Immature natural killer cell (primary cell): ENCODE results near the gene FUNDC2. TPM values are rescaled to one million over a fixed set of nuclear protein-coding genes. Genes with fewer than 3 reads are reported as not detected.
A peak's percentile ranks its signal among the peaks of the same experiment; 100 is the strongest.

Experiments
- DNase-seq, 3 donors: peaks; one replicate each; pipeline ENCODE4 v3.0.0; 2022; ENCODE audit warnings: mixed read lengths in 1 of 3
- H3K27ac Mint-ChIP-seq, 6 donors: one replicate each; pipeline ENCODE4 v1.8.0; 2020; ENCODE audit warnings: mixed read lengths in 6 of 6, mild to moderate bottlenecking in 5 of 6, inconsistent platforms in 4 of 6, moderate library complexity in 3 of 6
- H3K27me3 Mint-ChIP-seq, 3 donors: one replicate each; pipeline ENCODE4 v1.8.0; 2020 to 2021; ENCODE audit warnings: low read depth in 3 of 3, mild to moderate bottlenecking in 3 of 3, mixed read lengths in 3 of 3, moderate library complexity in 3 of 3, inconsistent platforms in 1 of 3
- H3K36me3 Mint-ChIP-seq, 3 donors: one replicate each; pipeline ENCODE4 v1.8.0; 2020; ENCODE audit warnings: mixed read lengths in 3 of 3, inconsistent platforms in 2 of 3, mild to moderate bottlenecking in 2 of 3
- H3K4me1 Mint-ChIP-seq, 2 donors: one replicate each; pipeline ENCODE4 v1.8.0; 2020; ENCODE audit warnings: inconsistent platforms in 2 of 2, mild to moderate bottlenecking in 2 of 2, mixed read lengths in 2 of 2, moderate library complexity in 1 of 2
- H3K4me3 Mint-ChIP-seq, 5 donors: one replicate each; pipeline ENCODE4 v1.8.0; 2020; ENCODE audit warnings: mild to moderate bottlenecking in 5 of 5, mixed read lengths in 5 of 5, inconsistent platforms in 3 of 5, moderate library complexity in 3 of 5
- H3K9me3 Mint-ChIP-seq, 6 donors: one replicate each; pipeline ENCODE4 v1.8.0; 2020; ENCODE audit warnings: mild to moderate bottlenecking in 6 of 6, mixed read lengths in 6 of 6, inconsistent platforms in 4 of 6, moderate library complexity in 3 of 6
- polyA plus RNA-seq, 3 donors: library from polyadenylated mRNA; unstranded; fragments of 300-500 nt; fragmentation: Illumina TruSeq; gene quantifications; one replicate each; pipeline ENCODE4 v1.2.3, GENCODE V29; 2021

FUNDC2 gene
- polyA plus RNA-seq, 3 donors from 2014 or later, result 182 to 241 (median 234) TPM

DNA sequence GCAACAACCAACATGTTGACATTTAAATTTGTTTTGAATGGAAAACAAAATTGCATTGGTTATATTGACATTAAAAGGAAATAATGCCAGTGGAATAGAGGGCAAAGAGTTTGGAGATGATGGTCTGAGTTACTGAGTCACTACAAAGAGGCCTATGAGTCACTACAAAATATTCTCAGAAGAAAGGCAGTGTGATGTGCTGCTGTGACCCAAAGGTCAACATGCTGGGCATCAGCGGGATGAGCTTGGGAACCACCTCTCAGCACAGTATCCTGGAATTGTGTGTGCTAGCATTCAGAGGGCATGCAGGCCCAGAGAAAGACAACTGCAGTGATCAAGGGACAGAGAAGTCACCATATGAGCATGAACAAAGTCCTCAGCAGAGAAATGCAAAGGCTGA lies 41.5 kb downstream of the FUNDC2 start:
- Mint-ChIP-seq H3K27ac (peak overlapping the region in 1 of 6 donors; percentile 44), H3K4me3 (peak overlapping the region in 1 of 5 donors; percentile 14), H3K9me3 (no peaks in the 10 kb centered on the region), H3K36me3 (no peaks in the 10 kb centered on the region), H3K27me3 (peaks cover 0 to 12% (median 0%) of the 10 kb centered on the region in 3 donors), H3K4me1 (peaks cover 28 to 31% of the 10 kb centered on the region in 2 donors)
- no peak for DNase-seq

DNA sequence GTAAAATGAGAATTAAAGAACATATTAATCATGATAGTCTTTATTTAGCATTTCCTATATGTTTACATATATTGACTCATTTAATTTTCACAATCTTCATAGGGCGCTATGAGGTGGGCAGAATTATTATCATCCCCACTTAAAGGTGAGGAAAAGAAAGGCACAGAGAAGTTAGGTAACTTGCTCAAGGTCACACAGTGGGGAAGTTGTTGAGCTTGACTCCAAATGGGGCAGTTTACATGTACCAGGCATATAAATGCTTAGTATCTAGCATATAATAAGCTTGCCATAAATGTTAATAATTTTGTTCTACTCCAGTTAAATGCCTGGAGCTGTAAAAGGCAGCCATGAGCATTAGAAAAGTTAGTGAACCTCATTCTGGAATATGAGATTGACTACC lies 42.8 kb downstream of the FUNDC2 start:
- H3K4me1 Mint-ChIP-seq, result peaks cover 36 to 38% of the 10 kb centered on the region in 2 donors
- DNase-seq, result no peak
- peaks cover 3 to 6% (median 6%) of the 10 kb centered on the region in 3 donors for H3K36me3 Mint-ChIP-seq
- H3K27ac Mint-ChIP-seq, result peak overlapping the region in 2 of 6 donors; percentile 30 to 95
- H3K27me3 Mint-ChIP-seq, result peaks cover 0 to 12% (median 3%) of the 10 kb centered on the region in 3 donors
- peak overlapping the region in 4 of 5 donors; percentile 75 to 83 (median 78) for H3K4me3 Mint-ChIP-seq
- H3K9me3 Mint-ChIP-seq, result no peaks in the 10 kb centered on the region

DNA sequence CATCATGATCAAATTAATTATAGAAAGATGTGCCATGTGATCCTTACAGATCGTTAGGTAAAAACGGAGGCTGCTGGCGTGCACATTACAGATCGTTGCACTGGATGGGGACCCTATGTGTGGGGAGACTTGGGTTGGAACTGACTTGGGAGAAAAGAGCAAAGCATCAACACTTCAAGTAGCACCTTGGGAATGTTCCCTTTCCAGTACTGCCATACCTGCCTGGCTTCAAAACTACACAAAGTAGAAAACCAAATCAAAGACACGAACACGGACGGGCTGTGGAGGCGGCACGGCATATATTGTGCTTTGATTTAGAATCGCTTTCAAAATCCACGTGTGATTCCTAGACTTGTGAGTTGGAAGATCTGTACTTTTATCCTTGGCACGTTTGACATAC lies 43.4 kb downstream of the FUNDC2 start:
- Mint-ChIP-seq H3K36me3 (peaks cover 3 to 6% (median 6%) of the 10 kb centered on the region in 3 donors), H3K27me3 (peaks cover 0 to 12% (median 3%) of the 10 kb centered on the region in 3 donors), H3K9me3 (no peaks in the 10 kb centered on the region), H3K4me3 (peak overlapping the region; percentile 75 to 87 (median 79)), H3K4me1 (peaks cover 36 to 39% of the 10 kb centered on the region in 2 donors), H3K27ac (peak overlapping the region; percentile 90 to 95 (median 93))
- DNase-seq, result peak in 1 of 3 donors; percentile 4

DNA sequence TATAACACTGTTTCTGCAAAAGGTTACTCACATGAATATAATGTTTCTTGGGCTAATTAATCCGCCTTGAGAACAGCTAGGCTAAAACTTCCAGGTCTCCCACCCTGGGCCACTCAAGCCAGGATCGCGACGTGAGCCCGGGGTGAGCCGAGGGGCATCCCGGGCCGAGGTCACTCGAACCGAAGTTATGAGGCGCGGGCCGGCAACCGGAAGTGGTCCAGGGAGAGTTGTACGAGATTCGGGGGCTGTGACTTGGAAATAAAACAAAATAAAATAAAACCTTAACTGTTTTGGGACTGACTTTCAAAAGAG lies 44.0 kb downstream of the FUNDC2 start:
- Mint-ChIP-seq H3K9me3 (no peaks in the 10 kb centered on the region), H3K4me1 (peaks cover 37 to 45% of the 10 kb centered on the region in 2 donors), H3K4me3 (peak overlapping the region; percentile 75 to 87 (median 79)), H3K36me3 (peaks cover 6 to 8% (median 6%) of the 10 kb centered on the region in 3 donors), H3K27ac (peak overlapping the region; percentile 90 to 95 (median 93)), H3K27me3 (peaks cover 0 to 12% (median 3%) of the 10 kb centered on the region in 3 donors)
- DNase-seq, result no peak

DNA sequence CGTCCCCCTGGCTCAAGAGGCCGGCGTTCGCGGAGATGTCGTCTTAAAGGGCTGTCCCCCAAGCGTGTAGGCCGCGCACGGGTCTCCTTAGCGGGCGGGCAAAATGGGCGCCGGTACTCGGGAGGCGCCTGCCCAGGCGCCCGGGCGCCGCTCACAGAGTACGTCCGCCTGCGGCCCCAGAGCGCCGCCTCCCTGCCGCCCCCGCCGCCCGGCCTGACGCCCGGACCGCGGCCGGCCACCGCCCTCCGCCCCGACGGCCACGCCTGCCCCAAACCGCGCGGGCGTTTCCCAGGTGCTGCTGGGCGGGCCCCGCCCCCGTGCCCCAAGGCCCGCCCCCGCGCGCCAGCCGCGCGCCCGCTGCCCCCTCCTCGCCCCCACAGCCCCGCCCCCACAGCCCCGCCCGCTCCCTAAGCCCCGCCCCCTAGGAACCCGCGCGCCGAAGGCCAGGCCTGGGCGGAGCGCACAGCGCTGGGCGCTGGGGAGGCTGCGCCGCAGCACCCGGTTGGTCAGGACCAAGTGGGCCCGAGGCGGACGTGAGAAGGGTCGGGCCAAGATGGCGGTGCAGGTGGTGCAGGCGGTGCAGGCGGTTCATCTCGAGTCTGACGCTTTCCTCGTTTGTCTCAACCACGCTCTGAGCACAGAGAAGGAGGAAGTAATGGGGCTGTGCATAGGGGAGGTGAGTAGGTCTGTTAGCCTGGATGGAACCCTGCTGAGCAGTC lies 44.5 kb downstream of the FUNDC2 start, which contains the start of the genes BRCC3, CMC4 and MTCP1:
Gene BRCC3, plus strand, starts transcription at position 534 of the 719 bp plus-strand sequence. Its CDS starts 20 bp downstream, at position 554.
Gene CMC4, minus strand, starts transcription at position 162 of the 719 bp plus-strand sequence. CDS start 7,113 bp downstream, outside the sequence.
Gene MTCP1, minus strand, starts transcription at position 162 of the 719 bp plus-strand sequence. CDS start 5,126 bp downstream, outside the sequence.
- Mint-ChIP-seq H3K4me3 (peak within 1 kb of the TSS; percentile 86 to 90 (median 87)), H3K36me3 (peaks cover 6 to 8% (median 6%) of the 10 kb centered on the region in 3 donors), H3K27ac (peak within 1 kb of the TSS; percentile 90 to 95 (median 93)), H3K9me3 (no peaks in the 10 kb centered on the region), H3K4me1 (peaks cover 36 to 46% of the 10 kb centered on the region in 2 donors), H3K27me3 (peaks cover 1 to 12% (median 3%) of the 10 kb centered on the region in 3 donors)
- peak; percentile 81 to 86 (median 85) for DNase-seq

DNA sequence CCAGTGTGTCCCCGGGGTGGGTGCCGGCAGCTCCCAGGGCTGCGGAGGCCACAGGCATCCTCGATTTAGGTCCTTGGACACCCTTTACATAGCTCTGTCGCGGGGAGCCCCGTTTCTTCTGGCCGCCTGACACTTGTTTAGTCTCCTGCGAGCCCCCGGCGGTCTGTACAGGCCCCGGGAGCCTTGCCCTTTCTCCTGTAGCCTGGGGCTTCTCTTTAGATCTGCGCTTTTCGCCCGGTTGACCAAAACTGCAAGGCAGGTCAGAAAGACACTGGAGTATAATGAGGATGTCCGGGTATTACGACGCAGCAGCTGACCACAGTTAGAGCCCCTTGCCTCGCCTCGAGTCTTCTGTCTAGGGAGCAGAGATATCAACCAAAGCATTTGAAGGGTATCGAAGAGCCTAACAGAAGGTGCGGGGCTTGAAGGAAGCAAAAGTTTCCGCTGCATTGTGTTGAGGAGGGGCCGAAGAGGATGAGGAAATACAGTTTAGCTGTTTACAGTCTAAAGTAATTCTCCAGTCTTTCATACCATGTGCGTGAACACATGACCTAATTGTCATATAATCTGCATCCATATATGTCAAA lies 45.1 kb downstream of the FUNDC2 start:
- Mint-ChIP-seq H3K4me1 (peaks cover 36 to 46% of the 10 kb centered on the region in 2 donors), H3K4me3 (peak overlapping the region; percentile 86 to 90 (median 87)), H3K9me3 (no peaks in the 10 kb centered on the region), H3K27ac (peak overlapping the region; percentile 86 to 95 (median 92)), H3K27me3 (peaks cover 1 to 12% (median 3%) of the 10 kb centered on the region in 3 donors), H3K36me3 (peaks cover 6 to 8% (median 6%) of the 10 kb centered on the region in 3 donors)
- DNase-seq, result no peak

DNA sequence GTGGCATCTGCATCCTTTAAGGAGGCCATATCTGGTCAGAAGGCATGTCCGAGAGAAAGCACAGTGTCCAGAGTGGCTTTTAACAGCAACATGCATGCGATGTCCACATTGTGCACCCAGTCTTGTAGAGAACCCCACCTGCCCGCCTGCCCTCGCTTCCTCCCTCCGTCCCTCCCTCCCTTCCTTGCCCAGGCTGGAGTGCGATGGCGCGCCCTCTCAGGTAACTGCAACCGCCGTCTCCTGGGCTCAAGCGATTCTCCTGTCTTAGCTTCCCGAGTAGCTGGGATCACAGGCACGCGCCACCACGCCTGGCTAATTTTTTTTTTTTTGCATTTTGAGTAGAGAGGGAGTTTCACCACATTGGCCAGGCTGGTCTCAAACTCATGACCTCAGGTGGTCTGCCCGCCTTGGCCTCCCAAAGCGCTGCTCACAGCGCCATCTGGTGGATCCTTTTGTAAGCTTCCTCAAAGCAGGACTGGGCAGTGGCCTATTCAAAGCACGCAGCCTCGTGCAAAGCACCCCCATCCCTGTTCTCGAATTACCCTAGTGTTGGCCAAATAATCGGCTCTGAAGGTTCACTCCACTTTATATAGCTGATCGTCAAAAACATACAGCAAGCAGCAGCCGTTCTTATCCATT lies 59.7 kb downstream of the FUNDC2 start:
- Mint-ChIP-seq H3K9me3 (no peaks in the 10 kb centered on the region), H3K36me3 (no peaks in the 10 kb centered on the region), H3K27ac (no peak overlapping the region), H3K4me1 (no peaks in the 10 kb centered on the region), H3K4me3 (no peak overlapping the region), H3K27me3 (peaks cover 0 to 4% (median 0%) of the 10 kb centered on the region in 3 donors)
- peak; percentile 24 to 45 (median 30) for DNase-seq

DNA sequence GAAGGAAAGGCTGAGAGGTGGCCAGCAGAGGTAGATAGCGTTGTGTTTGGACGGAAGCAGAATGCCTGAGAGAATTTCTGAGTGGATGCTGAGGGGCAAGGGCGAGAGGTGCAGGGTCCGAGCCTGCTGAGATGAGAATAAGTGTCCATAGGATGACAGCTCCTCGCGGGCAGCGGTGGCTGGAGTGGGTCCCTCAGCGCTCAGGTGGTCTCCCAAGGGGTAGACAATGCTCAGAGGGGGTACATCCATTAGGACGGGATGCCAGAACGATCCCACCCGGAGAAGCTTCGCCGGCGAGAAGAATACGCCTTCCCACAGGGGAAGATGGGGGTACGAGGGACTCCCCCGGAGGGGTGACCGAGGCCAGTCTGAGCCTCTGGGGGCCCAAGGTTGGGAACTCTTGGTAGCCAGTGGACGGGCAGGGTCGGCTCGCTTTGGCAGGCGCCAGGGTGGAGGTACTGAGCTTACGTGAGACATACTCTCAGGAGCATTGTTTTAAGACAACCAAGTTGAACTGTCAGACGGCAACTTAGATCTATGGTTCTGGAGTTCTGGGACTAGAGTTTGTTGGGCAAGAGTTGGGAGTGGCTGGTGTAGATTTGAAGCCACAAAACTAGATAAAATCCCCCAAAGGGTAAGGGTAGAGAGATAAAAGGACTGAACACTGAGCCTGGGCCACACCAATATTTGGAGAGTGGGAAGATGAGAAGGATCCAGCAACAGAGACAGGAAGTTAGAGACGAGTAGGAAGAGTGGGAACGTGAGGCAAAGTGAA lies 60.5 kb downstream of the FUNDC2 start:
- Mint-ChIP-seq H3K27ac (no peak overlapping the region), H3K27me3 (peaks cover 0 to 2% (median 0%) of the 10 kb centered on the region in 3 donors), H3K9me3 (no peaks in the 10 kb centered on the region), H3K4me3 (no peak overlapping the region), H3K4me1 (no peaks in the 10 kb centered on the region), H3K36me3 (no peaks in the 10 kb centered on the region)
- DNase-seq, result no peak

DNA sequence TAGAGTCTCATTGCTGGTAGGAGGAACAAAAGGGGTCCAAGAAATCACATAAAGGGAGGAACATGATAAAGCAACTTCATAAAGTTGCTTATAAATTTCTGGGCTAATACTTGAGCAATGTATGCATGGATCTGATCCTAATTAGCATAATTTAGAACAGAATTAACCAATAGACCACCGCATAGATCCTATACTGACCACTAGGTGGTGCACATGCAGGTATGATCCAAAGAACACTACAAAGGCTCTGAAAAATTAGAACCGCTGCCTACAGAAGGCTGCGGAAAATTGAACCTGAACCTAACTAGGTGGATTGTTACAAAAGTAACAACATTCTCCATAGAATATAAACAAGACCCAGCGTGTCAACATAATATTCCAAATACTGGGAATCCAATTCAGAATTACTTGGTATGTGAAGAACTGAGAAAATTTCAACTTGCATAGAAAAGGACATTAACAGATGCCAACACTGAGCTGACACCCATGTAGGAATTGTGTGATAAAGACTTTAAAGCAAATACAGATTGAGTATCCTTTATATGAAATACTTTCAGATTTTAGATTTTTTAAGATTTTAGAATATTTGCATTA lies 67.9 kb downstream of the FUNDC2 start:
- peak; percentile 12 to 31 (median 16) for DNase-seq
- Mint-ChIP-seq H3K4me3 (no peak overlapping the region), H3K9me3 (no peaks in the 10 kb centered on the region), H3K27ac (no peak overlapping the region), H3K27me3 (peaks cover 0 to 3% (median 0%) of the 10 kb centered on the region in 3 donors), H3K36me3 (peaks cover 0 to 3% (median 0%) of the 10 kb centered on the region in 3 donors), H3K4me1 (no peaks in the 10 kb centered on the region)

DNA sequence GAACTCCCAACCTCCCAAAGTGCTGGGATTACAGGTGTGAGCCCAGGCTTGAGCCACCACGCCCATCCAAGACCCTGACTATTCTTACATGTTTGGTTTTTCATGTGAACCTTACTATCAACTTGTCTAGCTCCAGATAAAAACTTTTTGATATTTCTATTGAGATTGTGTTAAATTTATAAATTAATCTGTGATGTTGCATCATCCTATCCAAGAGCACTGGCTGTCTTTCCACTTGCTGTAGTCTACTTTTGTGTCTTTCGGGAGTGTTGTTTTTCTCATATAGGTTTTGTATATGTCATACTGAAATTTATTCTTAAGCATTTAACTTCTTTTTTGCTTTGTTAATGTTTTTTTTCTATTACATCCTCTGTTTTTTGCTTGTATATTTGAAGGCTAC lies 79.3 kb downstream of the FUNDC2 start:
- no peak for DNase-seq
- Mint-ChIP-seq H3K4me1 (no peaks in the 10 kb centered on the region), H3K9me3 (no peaks in the 10 kb centered on the region), H3K36me3 (peaks cover 4 to 10% (median 4%) of the 10 kb centered on the region in 3 donors), H3K27ac (no peak overlapping the region), H3K27me3 (peaks cover 0 to 2% (median 0%) of the 10 kb centered on the region in 3 donors), H3K4me3 (no peak overlapping the region)

DNA sequence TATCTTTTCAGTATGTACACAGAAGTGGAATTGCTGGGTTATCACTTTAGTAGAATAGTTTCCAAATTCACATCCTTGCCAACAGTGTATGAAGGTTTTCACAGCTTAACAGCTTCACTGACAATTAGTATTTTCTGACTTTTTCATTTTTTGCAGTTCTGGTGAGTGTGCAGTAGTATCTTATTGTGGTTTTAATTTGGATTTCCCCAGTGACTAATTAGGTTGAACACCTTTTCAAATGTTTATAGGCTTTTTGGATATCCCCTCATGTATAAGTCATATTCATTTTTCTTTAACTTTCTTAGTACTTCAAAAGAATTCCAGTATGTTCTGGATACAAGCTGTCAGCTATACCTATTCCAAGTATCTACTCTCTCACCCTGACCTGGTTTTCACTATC lies 81.8 kb downstream of the FUNDC2 start:
- DNase-seq, result no peak
- Mint-ChIP-seq H3K36me3 (peaks cover 4 to 19% (median 7%) of the 10 kb centered on the region in 3 donors), H3K27me3 (peaks cover 0 to 2% (median 1%) of the 10 kb centered on the region in 3 donors), H3K4me3 (no peak overlapping the region), H3K4me1 (no peaks in the 10 kb centered on the region), H3K9me3 (no peaks in the 10 kb centered on the region), H3K27ac (no peak overlapping the region)
